ENCODE measurements around the gene SAMD11.

The SAMD11 gene

GRCh38 chr1:909861-910310 lies 13.8 kb upstream of the SAMD11 start:
- Mint-ChIP-seq H3K4me1 (ENCODE audit: low read depth) (peaks cover 45% of the 10 kb centered on the region), H3K9me3 (no peaks in the 10 kb centered on the region), H3K27ac (no peak overlapping the region), H3K36me3 (ENCODE audit: low read depth) (no peaks in the 10 kb centered on the region), H3K4me3 (no peak overlapping the region), H3K27me3 (peaks cover 64% of the 10 kb centered on the region)
- intact Hi-C loops (cut with micrococcal nuclease) = loop anchor here (5.0 kb wide), 1 partner anchor 47 kb away; the partner anchor contains the start of gene NOC2L

- Mint-ChIP-seq H3K4me1 (ENCODE audit: low read depth) (peaks cover 40% of the 10 kb centered on the region), H3K4me3 (no peak overlapping the region), H3K27ac (no peak overlapping the region), H3K36me3 (ENCODE audit: low read depth) (no peaks in the 10 kb centered on the region), H3K9me3 (no peaks in the 10 kb centered on the region), H3K27me3 (peaks cover 65% of the 10 kb centered on the region)
- intact Hi-C loops (cut with micrococcal nuclease) = no loop called here
Observed at GRCh38 chr1:910311-910880, 13.3 kb upstream of the SAMD11 start.

DNA sequence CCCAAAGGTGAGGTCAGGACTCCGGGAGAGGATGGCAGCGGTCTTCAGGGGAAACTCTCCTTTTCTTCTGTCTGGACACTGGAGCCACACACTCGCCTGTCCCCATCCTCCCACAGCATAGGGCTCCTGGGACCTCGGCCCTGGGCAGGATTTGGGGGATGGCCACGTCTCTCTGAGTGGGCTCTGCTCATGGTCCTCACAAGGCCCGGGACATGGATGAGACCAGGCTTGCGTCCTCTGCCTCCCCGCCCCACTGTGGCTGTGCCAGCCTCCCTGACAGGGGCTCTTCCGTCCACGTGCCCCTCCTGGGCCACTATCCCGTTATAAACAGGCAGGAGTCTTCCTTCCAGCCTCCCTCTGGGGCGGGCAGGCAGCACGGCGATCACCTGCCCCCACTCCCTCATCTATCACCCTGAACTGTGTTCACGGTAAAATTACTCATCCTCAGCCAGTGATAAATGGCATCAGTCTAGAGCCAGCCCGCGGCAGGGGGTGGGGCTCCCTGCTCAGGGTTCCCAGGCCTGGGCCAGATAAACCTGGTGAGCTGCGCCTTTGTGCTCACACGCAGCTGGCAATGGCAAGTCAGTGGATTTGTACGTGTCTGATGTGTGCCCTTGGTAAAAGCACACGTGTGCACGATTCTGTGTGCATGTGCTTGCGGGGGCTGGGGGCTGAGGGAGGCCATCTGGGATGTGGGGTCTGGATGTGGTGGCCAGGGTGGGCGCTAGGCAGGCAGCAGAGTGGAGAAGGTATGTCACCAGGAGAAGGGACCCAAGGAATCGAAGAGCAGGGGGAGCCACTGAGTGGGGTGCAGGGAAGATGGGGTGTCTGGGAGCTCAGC lies 12.6 kb upstream of the SAMD11 start:
- Mint-ChIP-seq H3K27ac (no peak overlapping the region), H3K36me3 (ENCODE audit: low read depth) (no peaks in the 10 kb centered on the region), H3K27me3 (peaks cover 66% of the 10 kb centered on the region), H3K4me1 (ENCODE audit: low read depth) (peaks cover 33% of the 10 kb centered on the region), H3K4me3 (no peak overlapping the region), H3K9me3 (no peaks in the 10 kb centered on the region)
- intact Hi-C loops (cut with micrococcal nuclease) = no loop called here

- Mint-ChIP-seq H3K4me1 (ENCODE audit: low read depth) (peaks cover 23% of the 10 kb centered on the region), H3K36me3 (ENCODE audit: low read depth) (no peaks in the 10 kb centered on the region), H3K27ac (no peak overlapping the region), H3K4me3 (no peak overlapping the region), H3K27me3 (peaks cover 71% of the 10 kb centered on the region), H3K9me3 (no peaks in the 10 kb centered on the region)
- intact Hi-C loops (cut with micrococcal nuclease) = no loop called here
Observed at GRCh38 chr1:911875-912739, 11.6 kb upstream of the SAMD11 start.

- H3K4me3 Mint-ChIP-seq = no peak overlapping the region
- H3K9me3 Mint-ChIP-seq = no peaks in the 10 kb centered on the region
- intact Hi-C loops (cut with micrococcal nuclease) = no loop called here
- no peak overlapping the region for H3K27ac Mint-ChIP-seq
- H3K27me3 Mint-ChIP-seq = peaks cover 78% of the 10 kb centered on the region
- no peaks in the 10 kb centered on the region for H3K36me3 Mint-ChIP-seq (ENCODE audit: low read depth)
- H3K4me1 Mint-ChIP-seq (ENCODE audit: low read depth) = peaks cover 16% of the 10 kb centered on the region
Observed at GRCh38 chr1:912740-913301, 10.9 kb upstream of the SAMD11 start.

DNA sequence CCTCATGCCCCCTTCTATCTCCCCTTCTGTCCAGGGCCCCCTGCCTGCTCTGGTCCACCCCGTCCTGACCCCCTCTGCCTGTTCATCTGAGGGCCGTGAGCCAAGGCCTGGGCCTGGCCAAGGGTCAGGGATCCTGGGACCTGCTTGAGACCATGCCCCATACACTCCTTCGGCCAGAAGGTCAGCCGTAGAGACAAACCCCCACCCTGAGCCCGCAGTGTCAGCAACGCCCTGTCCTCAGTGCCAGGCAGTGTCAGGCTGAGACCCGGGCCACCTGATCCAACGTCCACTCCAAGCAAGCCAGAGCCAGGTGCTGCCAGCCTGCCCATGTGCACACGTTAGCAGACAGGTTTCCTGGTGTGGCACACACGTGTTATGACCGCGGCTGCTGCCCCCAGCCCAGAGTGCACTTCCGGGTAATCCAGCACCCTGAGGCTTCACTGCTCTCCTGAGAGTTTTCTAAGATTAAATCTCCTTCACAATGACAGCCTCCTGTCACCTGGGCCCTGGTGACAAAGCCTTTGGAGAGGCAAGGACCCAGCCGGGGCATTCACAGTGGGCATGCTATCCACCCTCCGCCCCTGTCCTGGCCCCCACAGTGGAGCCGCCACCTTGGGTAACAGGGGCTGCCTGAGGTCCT lies 10.1 kb upstream of the SAMD11 start:
- Mint-ChIP-seq H3K4me3 (no peak overlapping the region), H3K27ac (no peak overlapping the region), H3K4me1 (ENCODE audit: low read depth) (peaks cover 9% of the 10 kb centered on the region), H3K36me3 (ENCODE audit: low read depth) (no peaks in the 10 kb centered on the region), H3K9me3 (no peaks in the 10 kb centered on the region), H3K27me3 (peaks cover 81% of the 10 kb centered on the region)
- intact Hi-C loops (cut with micrococcal nuclease) = no loop called here

DNA sequence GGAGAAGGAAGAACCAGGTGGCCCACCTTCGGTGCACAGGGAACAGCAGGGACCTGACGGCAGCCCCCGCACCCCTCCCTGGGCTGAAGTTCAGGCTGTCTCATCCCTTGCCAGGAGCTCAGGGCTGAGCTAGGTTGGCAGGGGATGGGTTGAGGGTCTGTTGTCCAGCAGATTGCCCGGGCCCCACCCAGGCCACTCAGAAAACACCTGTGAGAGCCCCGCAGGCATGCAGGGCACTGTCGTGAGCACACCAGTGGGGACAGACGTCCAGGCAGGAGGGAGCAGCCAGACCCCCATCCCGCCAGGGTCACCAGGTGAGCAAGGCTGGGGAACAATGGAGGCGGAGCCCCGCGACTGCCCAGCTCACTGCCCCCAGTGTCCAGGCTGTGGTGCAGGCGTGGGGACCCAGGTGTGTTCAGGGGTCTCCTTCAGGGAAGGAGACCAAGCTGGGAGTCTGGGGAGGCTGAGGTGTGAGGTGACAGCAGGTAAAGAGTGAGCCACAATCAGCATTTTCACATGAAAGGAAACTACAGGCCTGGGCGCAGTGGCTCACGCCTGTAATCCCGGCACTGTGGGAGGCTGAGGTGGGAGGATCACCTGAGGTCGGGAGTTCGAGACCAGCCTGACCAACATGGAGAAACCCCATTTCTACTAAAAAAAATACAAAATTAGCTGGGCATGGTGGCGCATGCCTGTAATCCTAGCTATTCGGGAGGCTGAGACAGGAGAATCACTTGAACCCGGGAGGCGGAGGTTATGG lies 9.4 kb upstream of the SAMD11 start:
- Mint-ChIP-seq H3K4me1 (ENCODE audit: low read depth) (peaks cover 9% of the 10 kb centered on the region), H3K9me3 (no peaks in the 10 kb centered on the region), H3K36me3 (ENCODE audit: low read depth) (no peaks in the 10 kb centered on the region), H3K27ac (no peak overlapping the region), H3K4me3 (no peak overlapping the region), H3K27me3 (peaks cover 87% of the 10 kb centered on the region)
- intact Hi-C loops (cut with micrococcal nuclease) = no loop called here

- no peak overlapping the region for H3K27ac Mint-ChIP-seq
- no peaks in the 10 kb centered on the region for H3K36me3 Mint-ChIP-seq (ENCODE audit: low read depth)
- intact Hi-C loops (cut with micrococcal nuclease) = no loop called here
Observed at GRCh38 chr1:914891-915280, 8.8 kb upstream of the SAMD11 start.

GRCh38 chr1:915295-916172 lies 8.2 kb upstream of the SAMD11 start:
- Mint-ChIP-seq H3K27ac (no peak overlapping the region), H3K4me1 (ENCODE audit: low read depth) (peaks cover 12% of the 10 kb centered on the region), H3K4me3 (no peak overlapping the region), H3K9me3 (no peaks in the 10 kb centered on the region), H3K36me3 (ENCODE audit: low read depth) (no peaks in the 10 kb centered on the region), H3K27me3 (peaks cover 94% of the 10 kb centered on the region)
- intact Hi-C loops (cut with micrococcal nuclease) = no loop called here

More at GRCh38 chr1:914891-915280, 8.8 kb upstream of the SAMD11 start:
- no peak overlapping the region for H3K4me3 Mint-ChIP-seq
- peaks cover 91% of the 10 kb centered on the region for H3K27me3 Mint-ChIP-seq
- no peaks in the 10 kb centered on the region for H3K9me3 Mint-ChIP-seq
- H3K4me1 Mint-ChIP-seq (ENCODE audit: low read depth) = peaks cover 9% of the 10 kb centered on the region

GRCh38 chr1:916173-917075 lies 7.3 kb upstream of the SAMD11 start:
- Mint-ChIP-seq H3K27ac (no peak overlapping the region), H3K4me1 (ENCODE audit: low read depth) (peaks cover 20% of the 10 kb centered on the region), H3K4me3 (no peak overlapping the region), H3K36me3 (ENCODE audit: low read depth) (no peaks in the 10 kb centered on the region), H3K9me3 (no peaks in the 10 kb centered on the region), H3K27me3 (peaks cover 94% of the 10 kb centered on the region)
- intact Hi-C loops (cut with micrococcal nuclease) = no loop called here

- Mint-ChIP-seq H3K27me3 (peaks cover 98% of the 10 kb centered on the region), H3K27ac (no peak overlapping the region), H3K4me1 (ENCODE audit: low read depth) (peaks cover 25% of the 10 kb centered on the region), H3K4me3 (no peak overlapping the region), H3K36me3 (ENCODE audit: low read depth) (no peaks in the 10 kb centered on the region), H3K9me3 (no peaks in the 10 kb centered on the region)
- intact Hi-C loops (cut with micrococcal nuclease) = no loop called here
Observed at GRCh38 chr1:917076-917459, 6.7 kb upstream of the SAMD11 start.

Data from dendritic cell treated with granulocyte-macrophage colony-stimulating factor and Interleukin-4, amounts not matched to agents 40 ng/mL and 50 ng/mL, for 4 days (primary cell).